CD4-positive, alpha-beta T cell treated with Interleukin-21 for 1 hour (primary cell): ENCODE results near the gene SLC5A5.

Experiments
- DNase-seq: peaks from one replicate; pipeline ENCODE4 v3.0.0-alpha.2; 2020

Gene SLC5A5

GRCh38 chr19:17871878-17872250 lies at the start of gene SLC5A5:
TSS of gene SLC5A5 (plus strand) at chr19:17871945. CDS start at chr19:17872320, 375 bp downstream.
- no peak for DNase-seq

DNA sequence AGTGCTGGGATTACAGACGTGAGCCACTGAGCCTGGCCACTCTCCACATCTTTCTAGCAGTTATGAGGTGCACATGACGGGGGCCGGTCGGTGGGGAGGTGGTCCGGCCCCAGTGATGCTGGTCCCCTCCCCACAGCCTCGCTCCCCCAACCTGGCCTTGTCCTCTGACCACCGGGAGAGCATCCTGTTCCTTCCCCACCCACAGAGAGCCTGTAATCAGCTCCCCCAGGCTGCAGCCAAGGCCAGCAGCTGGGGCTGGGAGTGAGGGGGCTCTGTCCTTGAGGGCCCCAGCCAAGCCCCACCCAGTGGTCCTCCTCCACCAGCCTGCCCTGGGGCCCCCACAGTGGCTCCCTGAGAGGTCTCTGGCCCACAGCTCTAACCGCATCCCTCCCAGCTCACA lies 47.4 kb upstream of the SLC5A5 start:
- DNase-seq: no peak

DNA sequence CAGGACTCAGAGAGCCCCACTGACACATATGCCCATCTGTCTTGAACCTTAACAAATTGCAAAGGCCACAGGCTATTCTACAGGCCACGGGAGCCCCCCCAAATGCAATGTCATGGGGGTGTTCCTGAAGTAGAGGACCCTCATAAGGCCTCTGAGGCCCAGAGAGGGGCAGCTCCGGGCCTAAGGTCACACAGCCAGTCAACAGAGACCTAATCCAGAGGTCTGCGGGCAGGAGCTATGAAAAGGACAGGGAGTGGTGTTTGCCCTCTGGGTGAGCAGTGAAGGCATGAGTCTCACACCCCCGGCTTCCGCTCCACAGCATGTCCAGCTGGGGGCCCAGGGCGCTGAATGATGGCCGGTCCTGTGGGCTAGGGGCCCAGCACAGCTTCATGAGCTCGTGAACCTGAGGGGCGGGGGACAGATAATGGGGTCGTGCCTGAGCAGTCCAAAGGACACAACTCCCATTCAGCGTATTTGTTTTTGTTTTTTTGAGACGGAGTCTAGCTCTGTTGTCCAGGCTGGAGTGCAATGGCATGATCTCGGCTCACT lies 45.2 kb upstream of the SLC5A5 start:
- DNase-seq: no peak

DNA sequence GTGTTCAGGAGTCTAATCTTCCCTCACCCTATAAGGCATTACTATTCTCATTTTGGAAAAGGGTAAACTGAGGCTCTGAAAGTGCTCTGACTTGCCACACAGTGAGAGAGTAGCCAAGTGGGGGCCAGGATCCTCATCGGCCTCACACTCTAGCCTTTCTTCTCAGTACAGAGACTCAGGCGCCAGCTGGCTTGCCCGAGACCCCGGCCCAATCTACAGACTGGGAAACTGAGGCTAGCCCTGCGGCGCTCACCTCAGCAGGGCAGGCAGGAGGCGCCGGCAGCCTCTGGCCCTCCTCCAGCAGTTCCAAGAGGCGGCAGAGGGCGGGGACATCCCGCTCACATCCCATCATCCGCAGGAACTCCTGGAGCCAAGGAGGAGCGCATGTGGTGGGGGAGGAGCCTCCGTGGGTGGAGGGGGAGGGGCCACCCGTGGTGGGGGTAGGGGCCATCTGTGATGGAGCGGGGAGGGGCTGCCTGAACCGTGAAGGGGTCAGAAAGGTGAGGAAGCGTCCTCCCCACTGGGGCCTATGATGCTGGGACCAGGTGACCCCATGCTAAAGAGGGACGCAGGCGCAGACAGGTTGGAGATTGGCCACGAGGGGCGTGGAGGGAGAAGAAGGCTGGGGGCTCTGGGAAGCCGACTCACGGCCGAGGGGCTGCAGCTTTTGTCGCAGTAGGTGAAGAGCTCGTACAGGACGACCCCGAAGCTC lies 41.7 kb upstream of the SLC5A5 start:
- DNase-seq: no peak

GRCh38 chr19:17830567-17831418 lies 41.0 kb upstream of the SLC5A5 start:
- peak; percentile 55 for DNase-seq

GRCh38 chr19:17831419-17831888 lies 40.3 kb upstream of the SLC5A5 start:
- DNase-seq: no peak

DNA sequence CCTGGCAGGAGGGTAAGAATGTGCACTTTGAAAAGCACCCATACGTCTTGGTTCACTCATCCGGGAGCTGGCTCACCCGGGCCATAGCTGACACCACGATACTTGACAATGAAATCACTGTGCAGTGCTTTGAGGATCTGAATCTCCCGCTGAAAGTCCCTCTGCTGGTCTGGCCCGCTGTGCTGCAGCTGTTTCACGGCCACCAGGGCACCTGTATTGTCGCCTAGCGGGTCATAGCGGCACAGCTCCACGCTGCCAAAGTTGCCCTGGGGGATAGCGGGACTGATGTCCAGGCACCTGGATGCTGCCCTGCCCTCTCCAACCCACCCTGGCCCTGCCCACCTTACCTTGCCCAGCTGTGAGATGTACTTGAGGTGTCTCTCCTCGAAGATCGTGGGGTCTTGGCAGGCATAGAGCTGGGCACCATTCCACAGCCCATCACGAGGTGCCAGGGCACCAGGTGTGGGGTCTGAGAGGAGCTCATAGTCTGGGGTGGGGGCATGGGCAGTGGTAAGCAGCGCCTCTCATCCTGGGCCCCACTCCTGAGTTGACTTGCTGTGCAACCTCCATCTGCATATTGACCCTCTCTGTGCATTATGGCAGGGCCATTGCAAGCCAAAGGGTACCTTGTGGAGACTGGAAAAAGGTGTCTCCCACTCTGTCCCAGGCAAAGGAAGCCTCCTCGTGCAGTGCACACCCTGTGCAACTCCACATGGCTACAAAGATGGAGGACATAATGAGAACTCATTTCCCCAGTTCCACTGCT lies 39.1 kb upstream of the SLC5A5 start:
- no peak for DNase-seq

DNA sequence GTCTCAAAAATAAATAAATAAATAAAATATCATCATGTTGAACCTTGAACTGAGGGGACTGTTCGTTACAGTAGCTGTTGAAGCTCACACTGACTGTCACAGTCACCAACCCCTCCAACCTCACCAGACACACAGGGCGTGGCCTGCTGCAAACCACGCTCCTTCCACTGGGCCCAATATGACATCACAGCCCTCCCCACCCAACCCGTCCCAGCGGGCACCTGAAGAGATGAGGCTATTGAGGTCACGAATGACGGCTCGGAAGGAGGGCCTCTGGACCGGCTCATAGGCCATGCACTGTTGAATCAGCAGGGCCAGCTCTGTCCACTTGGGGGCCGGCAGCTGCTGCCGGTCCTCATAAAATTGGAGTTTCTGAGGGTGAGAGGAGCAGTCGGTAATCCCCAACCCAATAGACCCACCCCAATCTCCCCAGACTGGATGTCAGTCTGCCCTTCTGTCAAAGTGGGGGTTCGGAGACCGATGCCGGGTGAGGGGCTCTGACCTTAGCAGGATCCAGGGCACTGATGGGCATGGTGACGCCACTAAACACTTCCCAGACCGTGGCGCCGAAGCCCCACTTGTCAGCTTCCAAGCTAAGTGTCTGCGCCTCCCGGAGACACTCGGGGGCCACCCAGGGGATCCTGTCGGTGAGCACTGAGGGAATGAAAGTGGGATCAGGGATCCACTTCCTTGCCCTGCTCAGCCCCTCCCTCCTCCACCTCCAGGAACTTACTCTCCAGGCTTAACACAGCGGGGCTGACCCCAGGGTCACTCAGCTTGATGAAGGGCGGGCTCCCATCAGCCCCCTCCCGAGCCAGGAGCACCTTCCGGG lies 37.2 kb upstream of the SLC5A5 start:
- DNase-seq: peak; percentile 29

DNA sequence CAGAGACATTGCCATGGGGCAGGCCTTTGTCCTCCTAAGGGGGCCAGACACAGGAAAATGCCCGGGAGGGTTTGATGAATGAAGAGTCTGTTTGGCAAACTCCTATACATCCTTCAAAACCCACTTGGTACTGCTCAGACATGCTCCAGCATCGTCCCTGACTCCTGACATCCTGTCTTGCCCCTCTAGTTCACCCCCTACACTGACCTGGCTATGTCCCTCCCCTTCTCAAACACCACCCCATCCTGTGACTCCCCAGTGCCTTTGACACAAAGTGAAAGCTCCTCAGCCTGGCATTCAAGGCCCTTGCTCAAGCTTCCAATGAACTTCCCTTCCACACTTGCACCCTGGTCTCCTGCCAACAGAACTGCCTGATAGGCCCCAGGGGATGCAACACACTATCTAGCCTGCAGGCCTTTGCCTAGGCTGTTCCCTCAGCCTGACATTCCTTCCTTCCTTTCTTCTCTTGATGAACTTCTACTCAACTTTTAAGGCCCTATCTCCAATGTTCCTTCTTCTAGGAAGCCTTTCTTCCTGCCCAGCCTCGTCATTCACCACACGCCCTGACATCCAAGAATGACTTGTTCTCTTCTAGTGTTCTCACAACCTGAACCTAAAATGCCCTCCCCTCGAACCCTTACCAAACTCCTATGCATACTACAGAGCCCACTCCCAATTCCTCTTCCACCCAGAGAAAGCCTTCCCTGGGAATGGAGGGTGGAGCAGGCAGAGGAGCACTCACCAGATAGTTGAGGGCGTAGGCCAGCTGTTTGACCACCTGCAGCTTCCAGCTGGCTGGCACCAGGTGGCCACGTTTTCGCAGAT lies 36.4 kb upstream of the SLC5A5 start:
- no peak for DNase-seq

DNA sequence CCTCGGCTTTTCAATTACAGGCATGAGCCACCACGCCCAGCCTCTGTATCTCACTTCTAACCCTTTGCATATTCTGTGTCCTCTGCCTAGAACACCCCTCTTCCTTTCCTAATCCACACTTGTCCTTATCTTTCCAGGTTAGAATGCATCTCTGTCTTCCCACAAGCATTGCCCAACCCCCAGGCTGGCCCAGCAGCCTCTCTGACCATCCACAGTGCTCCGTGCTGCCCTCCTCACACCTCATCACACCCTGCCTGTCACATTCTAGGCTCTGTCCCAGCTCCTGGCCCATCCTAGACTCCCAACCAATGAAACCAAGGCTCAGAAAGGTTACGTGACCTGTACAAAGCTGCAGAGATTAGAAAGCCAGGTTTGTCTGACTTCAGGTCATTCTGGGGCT lies 35.2 kb upstream of the SLC5A5 start:
- no peak for DNase-seq

DNA sequence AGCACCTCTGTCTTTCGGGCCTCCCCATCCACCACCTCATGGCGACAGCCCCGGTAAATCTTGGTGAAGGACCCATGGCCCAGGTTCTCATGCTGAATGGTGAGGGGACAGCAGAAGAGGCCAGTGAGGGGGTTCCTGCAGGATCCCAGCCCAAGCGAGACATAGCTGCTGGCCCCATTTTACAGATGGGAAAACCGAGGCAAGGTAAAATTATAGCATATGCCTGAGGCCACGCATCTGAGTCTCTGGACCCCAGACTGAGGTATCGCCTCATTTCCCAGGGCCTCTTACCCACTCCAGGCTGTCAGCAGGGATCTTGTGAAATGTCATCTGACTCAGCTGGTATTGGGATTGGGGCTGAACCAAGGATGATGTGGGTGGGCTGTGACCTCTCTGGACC lies 33.8 kb upstream of the SLC5A5 start:
- DNase-seq: no peak

- no peak for DNase-seq
Measured at GRCh38 chr19:17840019-17840418, 31.7 kb upstream of the SLC5A5 start.

DNA sequence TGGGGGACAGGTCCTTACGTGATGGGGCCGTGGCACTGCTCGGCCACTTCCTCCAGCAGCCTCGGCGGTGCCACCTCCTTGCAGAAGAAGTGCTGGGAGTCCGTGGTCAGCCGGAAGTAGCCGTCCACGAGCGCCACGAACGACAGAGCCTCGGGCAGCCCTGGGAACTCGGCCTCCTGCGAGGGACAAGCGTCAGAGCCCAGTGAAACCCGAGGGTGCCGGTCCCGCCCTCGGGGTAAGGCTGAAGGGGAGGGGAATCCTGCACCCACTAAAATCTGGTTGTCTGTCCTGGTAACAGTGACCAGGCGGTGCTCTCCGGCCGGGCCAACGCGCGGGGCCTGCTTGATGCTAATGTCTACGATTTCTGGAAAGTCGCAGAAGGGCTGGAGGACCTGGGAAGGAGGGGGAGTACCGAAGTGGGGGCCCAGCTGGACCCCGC lies 30.4 kb upstream of the SLC5A5 start:
- no peak for DNase-seq

GRCh38 chr19:17841810-17842662 lies 29.7 kb upstream of the SLC5A5 start:
- peak; percentile 61 for DNase-seq

- DNase-seq: no peak
Measured at GRCh38 chr19:17842663-17843291, 29.0 kb upstream of the SLC5A5 start.

DNA sequence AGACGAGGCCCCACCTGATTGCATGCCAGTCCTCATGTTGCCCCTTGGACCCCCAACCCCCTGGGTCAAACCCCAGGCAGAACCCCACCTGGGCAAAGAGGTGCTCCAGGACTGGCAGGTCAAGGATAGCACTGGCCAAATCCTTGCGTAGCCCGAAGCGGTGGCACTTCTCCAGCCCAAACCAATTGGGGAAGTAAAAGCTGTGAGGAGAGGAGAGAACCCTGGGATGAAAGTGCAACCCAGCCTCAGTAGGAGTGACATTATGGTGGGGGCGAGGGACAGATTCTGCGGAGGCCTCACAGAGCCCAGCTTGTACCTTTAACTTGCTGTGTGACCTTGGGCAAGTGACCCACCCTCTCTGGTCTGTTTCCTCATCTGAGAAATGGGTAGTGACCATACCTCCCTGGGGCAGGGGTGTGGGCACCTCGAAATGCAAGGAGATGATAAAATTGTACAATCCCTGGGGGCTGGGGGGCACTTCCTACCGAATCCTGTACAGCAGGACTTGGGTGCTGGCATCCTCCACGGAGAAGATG lies 28.4 kb upstream of the SLC5A5 start:
- no peak for DNase-seq

GRCh38 chr19:17843908-17844490 lies 27.7 kb upstream of the SLC5A5 start:
- DNase-seq: no peak

DNA sequence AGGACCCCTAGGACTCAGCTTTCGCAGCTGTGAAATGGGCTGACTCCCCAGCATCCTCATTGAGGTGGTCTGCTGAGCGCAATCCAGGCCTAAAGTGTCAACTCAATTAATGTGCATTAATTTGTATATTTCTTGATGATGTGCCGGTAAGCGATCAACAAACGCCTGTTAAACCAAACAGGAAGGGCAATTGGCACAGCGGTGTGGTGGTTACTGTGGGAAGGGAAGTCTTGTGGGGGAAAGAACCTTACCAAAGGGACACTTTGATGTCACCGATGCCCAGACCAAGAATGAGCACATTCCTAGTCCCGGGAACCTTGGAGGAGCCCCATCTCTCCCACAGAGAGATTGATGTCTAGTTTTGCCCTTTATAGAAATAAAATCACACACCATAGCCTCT lies 25.6 kb upstream of the SLC5A5 start:
- DNase-seq: peak; percentile 87
